ENCODE measurements around the gene CMC1.
A peak's percentile ranks its signal among the peaks of the same experiment; 100 is the strongest.
"Not testable (repeated sequence)": the region's sequence is repeated elsewhere in the genome, so short reads cannot be mapped to it uniquely, and the experiment has no call there.

CMC1 gene

GRCh38 chr3:28241221-28242160, at the start of gene CMC1:
Gene CMC1 (plus strand): TSS chr3:28241619. CDS start chr3:28241794, 175 bp downstream.
- peak; percentile 99 for DNase-seq (ENCODE audit: low spot score)

- DNase-seq (ENCODE audit: low spot score): no peak
Measured at GRCh38 chr3:28198161-28198560, 43.3 kb upstream of the CMC1 start.

GRCh38 chr3:28198974-28199373, 42.4 kb upstream of the CMC1 start:
- DNase-seq (ENCODE audit: low spot score): no peak

- DNase-seq (ENCODE audit: low spot score): not testable (repeated sequence)
Measured at GRCh38 chr3:28199643-28200042, 41.8 kb upstream of the CMC1 start.

GRCh38 chr3:28200366-28200848, 41.0 kb upstream of the CMC1 start:
- DNase-seq (ENCODE audit: low spot score): not testable (repeated sequence)

GRCh38 chr3:28206479-28206878, 34.9 kb upstream of the CMC1 start:
- DNase-seq (ENCODE audit: low spot score): no peak

- no peak for DNase-seq (ENCODE audit: low spot score)
Measured at GRCh38 chr3:28207000-28207733, 34.3 kb upstream of the CMC1 start.

- no peak for DNase-seq (ENCODE audit: low spot score)
Measured at GRCh38 chr3:28210968-28211713, 30.3 kb upstream of the CMC1 start.

- DNase-seq (ENCODE audit: low spot score): no peak
Measured at GRCh38 chr3:28212681-28213080, 28.7 kb upstream of the CMC1 start.

GRCh38 chr3:28215407-28215806, 26.0 kb upstream of the CMC1 start:
- no peak for DNase-seq (ENCODE audit: low spot score)

GRCh38 chr3:28218071-28218916, 23.1 kb upstream of the CMC1 start:
- DNase-seq (ENCODE audit: low spot score): no peak

GRCh38 chr3:28218917-28219198, 22.6 kb upstream of the CMC1 start:
- DNase-seq (ENCODE audit: low spot score): no peak

GRCh38 chr3:28224430-28224829, 17.0 kb upstream of the CMC1 start:
- no peak for DNase-seq (ENCODE audit: low spot score)

GRCh38 chr3:28226020-28226419, 15.4 kb upstream of the CMC1 start:
- no peak for DNase-seq (ENCODE audit: low spot score)

- DNase-seq (ENCODE audit: low spot score): no peak
Measured at GRCh38 chr3:28228623-28229022, 12.8 kb upstream of the CMC1 start.

GRCh38 chr3:28232659-28233058, 8.8 kb upstream of the CMC1 start:
- DNase-seq (ENCODE audit: low spot score): no peak

GRCh38 chr3:28234454-28234853, 7.0 kb upstream of the CMC1 start:
- no peak for DNase-seq (ENCODE audit: low spot score)

GRCh38 chr3:28239108-28239507, 2.3 kb upstream of the CMC1 start:
- no peak for DNase-seq (ENCODE audit: low spot score)

- DNase-seq (ENCODE audit: low spot score): no peak
Measured at GRCh38 chr3:28240441-28240840, 978 bp upstream of the CMC1 start.

GRCh38 chr3:28242519-28242918, 1.1 kb downstream of the CMC1 start:
- DNase-seq (ENCODE audit: low spot score): no peak

GRCh38 chr3:28243424-28244106, 2.1 kb downstream of the CMC1 start:
- no peak for DNase-seq (ENCODE audit: low spot score)
